HUES64 (cell line): Measurements from ENCODE around the gene SLC26A11.

Source experiments
- H3K27ac ChIP-seq: 2 replicates; pipeline ENCODE4 v1.7.0; 2013; ENCODE audit warnings: low read depth, low read length, inconsistent platforms
- H3K27me3 ChIP-seq: 2 replicates; pipeline ENCODE4 v1.6.1; 2013; ENCODE audit warnings: mild to moderate bottlenecking, low read length; ENCODE audit not compliant: insufficient read depth
- H3K36me3 ChIP-seq: 2 replicates; pipeline ENCODE4 v1.6.1; 2013; ENCODE audit warnings: mild to moderate bottlenecking, low read length; ENCODE audit not compliant: insufficient read depth
- H3K4me1 ChIP-seq: 2 replicates; pipeline ENCODE4 v1.6.1; 2013; ENCODE audit warnings: mild to moderate bottlenecking, low read length, moderate library complexity; ENCODE audit not compliant: insufficient read depth
- H3K4me3 ChIP-seq: 2 replicates; pipeline ENCODE4 v1.5.1; 2013; ENCODE audit warnings: mild to moderate bottlenecking, low read length, moderate library complexity
- H3K9ac ChIP-seq: 2 replicates; pipeline ENCODE4 v1.6.1; 2013; ENCODE audit warnings: mild to moderate bottlenecking, low read depth, low read length
- H3K9me3 ChIP-seq: 2 replicates; pipeline ENCODE4 v1.6.1; 2013; ENCODE audit warnings: low read depth, low read length; ENCODE audit not compliant: insufficient read depth
- WGBS: fragments of 150-250, 120-280 bp; methylation state at CpG from one replicate; pipeline ENCODE4 v1.1.7; 2013; ENCODE audit warnings: missing lambda C conversion rate; 5-methylcytosine and 5-hydroxymethylcytosine counted together

Gene SLC26A11

GRCh38 chr17:80245566-80246265 lies 25.5 kb downstream of the SLC26A11 start:
- peaks cover 34% of the 10 kb centered on the region for H3K36me3 ChIP-seq
- no peak overlapping the region for H3K4me3 ChIP-seq
- H3K9me3 ChIP-seq = no peaks in the 10 kb centered on the region
- H3K27me3 ChIP-seq = no peaks in the 10 kb centered on the region
- whole genome bisulfite sequencing = 97% methylated on average over 27 of the region's 27 CpGs
- no peaks in the 10 kb centered on the region for H3K4me1 ChIP-seq
- H3K27ac ChIP-seq = no peak overlapping the region
- H3K9ac ChIP-seq = no peak overlapping the region; the same call in 1 of the 2 replicates

DNA sequence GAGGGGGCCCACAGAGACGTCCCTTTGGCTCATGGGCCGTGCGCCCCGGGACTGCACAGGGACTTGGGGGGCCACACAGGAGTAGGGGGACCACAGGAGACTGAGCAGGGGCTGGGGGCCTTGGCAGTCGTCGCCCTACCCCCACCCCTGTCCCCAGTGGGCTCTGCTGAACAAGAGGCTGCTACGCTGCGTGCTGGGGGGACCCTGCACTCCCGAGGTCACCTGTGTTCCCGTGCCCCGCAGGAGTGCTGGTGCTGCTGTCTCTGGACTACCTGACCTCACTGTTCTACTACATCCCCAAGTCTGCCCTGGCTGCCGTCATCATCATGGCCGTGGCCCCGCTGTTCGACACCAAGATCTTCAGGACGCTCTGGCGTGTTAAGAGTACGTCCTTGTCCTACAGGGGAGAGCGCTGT lies 26.0 kb downstream of the SLC26A11 start:
- H3K9ac ChIP-seq = no peak overlapping the region
- H3K27ac ChIP-seq = no peak overlapping the region
- no peaks in the 10 kb centered on the region for H3K9me3 ChIP-seq
- 96% methylated on average over 19 of the region's 19 CpGs for WGBS
- no peaks in the 10 kb centered on the region for H3K27me3 ChIP-seq
- H3K4me3 ChIP-seq = no peak overlapping the region
- H3K36me3 ChIP-seq = peaks cover 32% of the 10 kb centered on the region
- H3K4me1 ChIP-seq = no peaks in the 10 kb centered on the region

DNA sequence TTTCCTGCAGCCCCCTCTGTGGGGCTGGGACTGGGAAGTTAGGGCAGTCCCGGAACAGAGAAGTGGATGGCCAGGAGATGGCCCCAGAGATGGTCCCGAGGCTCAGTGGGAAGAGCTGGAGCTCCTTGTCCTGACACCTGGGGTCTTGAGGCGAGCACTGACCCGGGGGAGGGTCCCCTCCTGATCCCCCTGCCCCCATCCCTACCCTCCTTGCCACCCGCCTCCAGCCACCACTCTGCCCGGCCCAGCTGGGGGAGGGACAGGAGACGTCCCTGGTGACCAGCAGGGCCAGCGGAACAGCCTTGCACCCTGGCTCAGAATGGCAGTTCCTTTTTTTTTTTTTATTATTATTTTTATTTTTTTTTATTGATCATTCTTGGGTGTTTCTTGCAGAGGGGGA lies 26.5 kb downstream of the SLC26A11 start:
- Histone ChIP-seq H3K4me3 (no peak overlapping the region), H3K9ac (no peak overlapping the region), H3K27ac (no peak overlapping the region), H3K27me3 (no peaks in the 10 kb centered on the region), H3K4me1 (no peaks in the 10 kb centered on the region), H3K36me3 (peaks cover 28% of the 10 kb centered on the region), H3K9me3 (no peaks in the 10 kb centered on the region)
- WGBS = 87% methylated on average over 7 of the region's 8 CpGs

GRCh38 chr17:80247561-80247960 lies 27.3 kb downstream of the SLC26A11 start:
- WGBS = 95% methylated on average over 17 of the region's 17 CpGs
- Histone ChIP-seq H3K9ac (no peak overlapping the region), H3K9me3 (no peaks in the 10 kb centered on the region), H3K27ac (no peak overlapping the region), H3K4me3 (no peak overlapping the region), H3K27me3 (no peaks in the 10 kb centered on the region), H3K36me3 (peaks cover 23% of the 10 kb centered on the region; the same call in 1 of the 2 replicates), H3K4me1 (no peaks in the 10 kb centered on the region)

DNA sequence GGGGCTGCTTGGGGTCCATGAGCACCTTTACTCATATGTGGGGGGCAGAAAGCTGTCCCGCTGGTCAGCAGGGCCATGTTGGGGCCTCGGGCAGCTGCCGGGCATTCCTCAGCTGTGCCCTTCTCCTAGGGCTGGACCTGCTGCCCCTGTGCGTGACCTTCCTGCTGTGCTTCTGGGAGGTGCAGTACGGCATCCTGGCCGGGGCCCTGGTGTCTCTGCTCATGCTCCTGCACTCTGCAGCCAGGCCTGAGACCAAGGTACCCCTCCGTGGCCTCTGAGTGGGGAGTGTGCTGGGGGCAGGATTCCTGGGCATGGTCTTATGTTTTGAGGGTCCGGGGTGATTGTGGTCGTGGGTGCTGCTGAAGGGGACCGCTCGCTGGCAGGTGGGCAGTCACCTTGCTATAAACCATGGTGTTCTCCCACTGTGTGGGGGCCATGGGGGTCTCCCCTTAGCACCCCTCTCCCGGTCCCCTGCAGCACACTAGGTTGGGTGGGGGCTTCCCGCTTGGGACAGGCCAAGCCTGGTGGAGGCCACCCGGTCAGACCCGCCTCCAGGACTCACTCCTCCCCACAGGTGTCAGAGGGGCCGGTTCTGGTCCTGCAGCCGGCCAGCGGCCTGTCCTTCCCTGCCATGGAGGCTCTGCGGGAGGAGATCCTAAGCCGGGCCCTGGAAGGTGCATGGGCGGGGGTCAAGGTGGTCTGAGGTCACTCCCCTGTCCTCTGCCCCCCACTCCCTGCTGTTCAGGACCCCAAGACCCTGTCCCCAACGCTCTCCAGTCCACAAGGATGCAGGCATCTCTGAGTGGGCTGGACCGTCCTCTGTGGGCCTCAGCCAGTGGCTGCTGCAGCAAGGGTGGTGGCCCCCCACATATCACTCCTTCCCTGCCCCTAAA lies 28.0 kb downstream of the SLC26A11 start:
- Histone ChIP-seq H3K27me3 (no peaks in the 10 kb centered on the region), H3K9me3 (no peaks in the 10 kb centered on the region), H3K4me1 (no peaks in the 10 kb centered on the region), H3K4me3 (no peak overlapping the region), H3K27ac (no peak overlapping the region), H3K36me3 (peaks cover 23% of the 10 kb centered on the region; the same call in 1 of the 2 replicates), H3K9ac (no peak overlapping the region)
- WGBS = 96% methylated on average over 23 of the region's 23 CpGs

DNA sequence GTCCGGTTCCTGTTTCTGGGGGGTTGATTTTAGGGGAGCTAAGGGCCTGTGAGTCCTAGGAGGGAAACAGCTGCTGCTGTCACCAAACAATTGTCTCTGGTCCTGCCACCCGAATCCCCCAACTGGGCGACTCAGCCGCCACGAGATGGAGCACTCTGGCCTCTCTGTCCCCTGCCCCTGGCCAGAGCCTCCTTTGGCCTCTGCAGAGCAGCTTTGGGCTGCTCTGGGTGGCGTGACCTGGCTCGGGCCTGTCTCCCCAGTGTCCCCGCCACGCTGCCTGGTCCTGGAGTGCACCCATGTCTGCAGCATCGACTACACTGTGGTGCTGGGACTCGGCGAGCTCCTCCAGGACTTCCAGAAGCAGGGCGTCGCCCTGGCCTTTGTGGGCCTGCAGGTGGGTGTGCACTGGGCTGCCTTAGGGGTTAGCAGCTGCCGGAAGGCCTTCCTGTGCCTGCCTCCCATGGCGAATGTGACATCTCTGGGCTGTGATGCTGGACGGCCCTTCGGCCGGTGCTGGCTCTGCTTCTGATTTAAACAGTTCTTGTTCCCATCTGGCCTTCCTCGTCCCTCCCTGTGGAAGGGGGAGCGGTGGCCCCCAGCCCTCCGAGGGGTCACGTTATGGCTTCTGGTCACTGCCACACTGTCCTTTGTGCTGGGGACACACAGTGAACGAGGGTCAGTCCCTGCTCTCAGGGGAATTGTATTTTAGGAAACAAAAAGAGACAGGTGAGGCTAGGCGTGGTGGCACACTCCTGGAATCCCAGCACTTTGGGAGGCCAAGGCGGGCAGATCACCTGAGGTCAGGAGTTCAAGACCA lies 28.9 kb downstream of the SLC26A11 start:
- Histone ChIP-seq H3K4me3 (no peak overlapping the region), H3K27ac (no peak overlapping the region), H3K9ac (no peak overlapping the region), H3K4me1 (no peaks in the 10 kb centered on the region), H3K36me3 (peaks cover 21% of the 10 kb centered on the region; the same call in 1 of the 2 replicates), H3K27me3 (no peaks in the 10 kb centered on the region), H3K9me3 (no peaks in the 10 kb centered on the region)
- WGBS = 93% methylated on average over 25 of the region's 26 CpGs

DNA sequence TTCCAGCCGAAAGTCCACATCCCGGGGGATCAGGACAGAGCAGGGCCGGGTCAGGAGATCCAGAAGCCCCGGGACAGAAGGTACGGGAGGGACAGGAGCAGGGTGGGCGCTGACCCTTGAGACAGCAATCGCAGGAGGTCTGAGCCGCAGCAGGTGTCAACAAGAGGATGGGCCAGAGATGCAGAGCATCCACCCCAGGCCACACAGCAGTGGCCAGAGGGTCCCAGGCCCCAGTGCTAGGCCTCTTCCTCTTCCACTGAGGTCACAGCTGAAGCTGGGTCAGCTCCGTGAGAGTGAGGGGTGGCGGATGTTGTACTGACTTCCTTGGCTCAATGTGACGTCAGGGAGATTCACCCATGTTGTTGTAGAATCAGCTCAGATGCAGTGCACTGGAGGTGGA lies 31.7 kb downstream of the SLC26A11 start:
- no peak overlapping the region for H3K27ac ChIP-seq
- H3K4me3 ChIP-seq = no peak overlapping the region
- H3K27me3 ChIP-seq = no peaks in the 10 kb centered on the region
- no peaks in the 10 kb centered on the region for H3K9me3 ChIP-seq
- 94% methylated on average over 11 of the region's 11 CpGs for WGBS
- H3K9ac ChIP-seq = no peak overlapping the region
- H3K4me1 ChIP-seq = no peaks in the 10 kb centered on the region
- H3K36me3 ChIP-seq = peaks cover 6% of the 10 kb centered on the region; the same call in 1 of the 2 replicates

DNA sequence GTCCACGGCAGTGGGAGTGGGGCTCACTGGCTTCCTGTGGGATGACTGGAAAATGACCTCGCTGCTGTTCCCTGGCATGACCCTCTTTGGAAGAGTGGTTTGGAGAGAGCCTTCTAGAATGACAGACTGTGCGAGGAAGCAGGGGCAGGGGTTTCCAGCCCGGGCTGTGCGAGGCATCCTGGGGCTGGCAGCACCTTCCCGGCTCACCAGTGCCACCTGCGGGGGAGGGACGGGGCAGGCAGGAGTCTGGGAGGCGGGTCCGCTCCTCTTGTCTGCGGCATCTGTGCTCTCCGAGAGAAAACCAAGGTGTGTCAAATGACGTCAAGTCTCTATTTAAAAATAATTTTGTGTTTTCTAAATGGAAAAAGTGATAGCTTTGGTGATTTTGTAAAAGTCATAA lies 32.6 kb downstream of the SLC26A11 start:
- no peak overlapping the region for H3K27ac ChIP-seq
- H3K9ac ChIP-seq = no peak overlapping the region
- H3K36me3 ChIP-seq = peaks cover 6% of the 10 kb centered on the region; the same call in 1 of the 2 replicates
- no peaks in the 10 kb centered on the region for H3K9me3 ChIP-seq
- H3K27me3 ChIP-seq = no peaks in the 10 kb centered on the region
- H3K4me3 ChIP-seq = no peak overlapping the region
- peaks cover 2% of the 10 kb centered on the region; the same call in 1 of the 2 replicates for H3K4me1 ChIP-seq
- 76% methylated on average over 13 of the region's 13 CpGs for WGBS

GRCh38 chr17:80253631-80254395 lies 33.6 kb downstream of the SLC26A11 start:
- H3K27ac ChIP-seq = no peak overlapping the region
- H3K9me3 ChIP-seq = no peaks in the 10 kb centered on the region
- H3K27me3 ChIP-seq = no peaks in the 10 kb centered on the region
- H3K9ac ChIP-seq = no peak overlapping the region
- peaks cover 9% of the 10 kb centered on the region; the same call in 1 of the 2 replicates for H3K4me1 ChIP-seq
- whole genome bisulfite sequencing = 92% methylated on average over 21 of the region's 21 CpGs
- peaks cover 6% of the 10 kb centered on the region; the same call in 1 of the 2 replicates for H3K36me3 ChIP-seq
- no peak overlapping the region for H3K4me3 ChIP-seq
